Esophagus muscularis mucosa (tissue), 4 donors: Measurements from ENCODE around the gene CRISPLD2. TPM values are rescaled to one million over a fixed set of nuclear protein-coding genes. Genes with fewer than 3 reads are reported as not detected.

Experiments used
- DNase-seq: peaks from one replicate; pipeline ENCODE4 v3.0.0-alpha.2; 2017; ENCODE audit errors: extremely low spot score
- H3K27ac ChIP-seq, 4 donors: fragments of 200-600 bp; sonication (generic); replicated peaks in 1 of 4; 1 replicate in 3 of 4; 2 replicates in 1 of 4; pipeline ENCODE4 v1.5.1; 2016 to 2019; ENCODE audit warnings: mild to moderate bottlenecking in 1 of 4
- H3K27me3 ChIP-seq, 4 donors: fragments of 200-600 bp; sonication (generic); one replicate each; pipeline versions ENCODE4 v1.5.1 to v1.6.0; 2016 to 2019
- H3K36me3 ChIP-seq, 4 donors: fragments of 200-600 bp; sonication (generic); one replicate each; pipeline ENCODE4 v1.5.1; 2016 to 2019
- H3K4me1 ChIP-seq, 4 donors: fragments of 200-600 bp; sonication (generic); one replicate each; pipeline ENCODE4 v1.5.1; 2016 to 2019
- H3K4me3 ChIP-seq, 4 donors: fragments of 200-600 bp; sonication (generic); 1 replicate in 2 of 4; 2 replicates in 2 of 4; pipeline ENCODE4 v1.5.1; 2016 to 2019; ENCODE audit warnings: mild to moderate bottlenecking in 4 of 4, moderate library complexity in 1 of 4
- H3K9me3 ChIP-seq, 4 donors: fragments of 200-600 bp; sonication (generic); 1 replicate in 3 of 4; 2 replicates in 1 of 4; pipeline ENCODE4 v1.5.1; 2016 to 2019
- CTCF ChIP-seq, 3 experiments: fragments of 200-600 bp in 2 of 3; fragments of 450-650 bp in 1 of 3; sonication (generic) in 2 of 3; IDR thresholded peaks; one replicate each; pipeline ENCODE4 v1.5.1; 2017 to 2019; ENCODE audit warnings: antibody characterized with exemption in 3 of 3, mild to moderate bottlenecking in 2 of 3, moderate library complexity in 1 of 3
- EP300 ChIP-seq: sonication (generic); formaldehyde crosslinking; IDR thresholded peaks from one replicate; pipeline ENCODE4 v1.6.1; 2017; ENCODE audit warnings: antibody characterized with exemption
- POLR2A ChIP-seq: fragments of 450-650 bp; IDR thresholded peaks from one replicate; pipeline ENCODE4 v1.6.1; 2017; ENCODE audit warnings: antibody characterized with exemption, moderate library complexity, mild to moderate bottlenecking, low read depth
- POLR2AphosphoS5 ChIP-seq, 2 donors: sonication (generic); formaldehyde crosslinking; IDR thresholded peaks; one replicate each; pipeline ENCODE4 v1.6.1; 2017; ENCODE audit warnings: antibody characterized with exemption in 2 of 2
- WGBS: methylation state at CpG from one replicate; pipeline ENCODE4 v1.1.5; 2018; 5-methylcytosine and 5-hydroxymethylcytosine counted together
- intact Hi-C: fragments of 100-400 bp; cut with DNase I; formaldehyde crosslinking; loops from one replicate; pipeline ENCODE4 v1.15.1; 2023
- total RNA-seq, 4 donors: library from RNA; depleted of rRNA; stranded (reverse); fragments of >200 nt; gene quantifications; one replicate each; pipeline versions ENCODE4 v1.1.0 to v1.2.1, GENCODE V29; 2016

The CRISPLD2 gene
- total RNA-seq, 4 donors from 2014 or later = 230 to 568 (median 289) TPM

DNA sequence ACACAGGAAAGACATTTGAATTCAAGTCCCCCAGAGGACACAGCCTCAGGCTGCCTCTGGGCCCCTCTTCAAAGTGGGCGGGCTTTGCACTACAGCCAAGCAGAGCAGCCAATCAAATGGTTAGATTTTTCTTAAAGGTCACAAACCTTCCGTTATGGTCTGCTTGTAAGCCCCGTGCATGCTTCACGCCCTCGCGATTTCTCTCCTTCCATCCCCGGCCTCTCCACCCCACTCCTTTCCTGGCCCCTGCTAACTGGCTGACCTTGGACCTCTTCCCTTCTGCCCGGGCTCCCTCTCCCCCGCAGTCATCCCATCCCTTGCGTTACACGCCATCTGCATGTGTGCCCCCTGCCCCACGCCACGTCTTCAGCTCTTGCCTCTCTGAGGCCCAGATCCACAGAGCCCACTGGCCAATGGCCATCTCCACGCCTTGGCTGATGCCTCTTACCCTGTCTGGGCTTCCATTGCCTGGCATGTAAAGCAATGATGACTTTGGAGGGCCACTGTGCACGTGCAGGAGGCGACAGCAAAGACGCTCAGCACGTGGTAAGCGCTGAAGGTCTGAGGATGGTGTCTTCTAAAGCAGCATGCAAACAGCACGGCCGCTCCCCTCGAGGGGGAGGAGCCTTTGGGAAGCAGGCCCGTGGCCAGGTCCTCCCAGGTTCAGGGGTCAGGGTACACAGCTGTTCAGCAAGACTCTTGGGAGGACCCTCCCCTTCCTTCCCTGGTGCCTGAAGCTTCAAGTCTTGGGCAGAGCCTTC lies 104.7 kb downstream of the CRISPLD2 start:
- peak overlapping the region in 3 of 4 donors; percentile 49 to 57 (median 54) for H3K27ac ChIP-seq

GRCh38 chr16:84925092-84925772 lies 105.4 kb downstream of the CRISPLD2 start:
- Histone ChIP-seq H3K4me3 (no peak overlapping the region), H3K4me1 (peaks cover 29 to 64% (median 61%) of the 10 kb centered on the region in 4 donors), H3K27ac (peak overlapping the region in 3 of 4 donors; percentile 49 to 57 (median 54)), H3K27me3 (no peaks in the 10 kb centered on the region), H3K9me3 (no peaks in the 10 kb centered on the region), H3K36me3 (no peaks in the 10 kb centered on the region)
- no peak for DNase-seq
- intact Hi-C loops = loop anchor here (2.0 kb wide), 1 partner anchor 28 kb away; no protein-coding TSS in a partner anchor
- TF ChIP-seq EP300 = no peak
- peak; percentile 66 to 83 (median 79) for TF ChIP-seq CTCF (IDR thresholded peaks at IDR 0.05)
- no peak for TF ChIP-seq POLR2A
- no peak for TF ChIP-seq POLR2AphosphoS5 (IDR thresholded peaks at IDR 0.05)
- 86% methylated on average over 4 of the region's 11 CpGs for WGBS

More for the DNA sequence above, 104.7 kb downstream of the CRISPLD2 start:
- TF ChIP-seq EP300 (no peak), POLR2A (no peak)
- H3K4me3 ChIP-seq = no peak overlapping the region
- H3K9me3 ChIP-seq = no peaks in the 10 kb centered on the region
- no peak for DNase-seq
- H3K36me3 ChIP-seq = no peaks in the 10 kb centered on the region
- peaks cover 29 to 64% (median 57%) of the 10 kb centered on the region in 4 donors for H3K4me1 ChIP-seq
- intact Hi-C loops = loop anchor here (2.0 to 5.0 kb wide), 2 partner anchors 28 to 48 kb away; no protein-coding TSS in a partner anchor
- WGBS = 64% methylated on average over 18 of the region's 23 CpGs
- H3K27me3 ChIP-seq = no peaks in the 10 kb centered on the region

- DNase-seq = no peak
- Histone ChIP-seq H3K4me1 (peaks cover 29 to 64% (median 62%) of the 10 kb centered on the region in 4 donors), H3K9me3 (no peaks in the 10 kb centered on the region), H3K27me3 (no peaks in the 10 kb centered on the region), H3K36me3 (no peaks in the 10 kb centered on the region), H3K27ac (no peak overlapping the region), H3K4me3 (no peak overlapping the region)
- peak in 1 of 3 experiments; percentile 5 for TF ChIP-seq CTCF (IDR thresholded peaks at IDR 0.05)
- TF ChIP-seq POLR2A = no peak
- intact Hi-C loops = loop anchor here (2.0 kb wide), 1 partner anchor 27 kb away; no protein-coding TSS in a partner anchor
- 87% methylated on average over 19 of the region's 19 CpGs for WGBS
These were observed 106.1 kb downstream of the CRISPLD2 start for GRCh38 chr16:84925773-84926372.

DNA sequence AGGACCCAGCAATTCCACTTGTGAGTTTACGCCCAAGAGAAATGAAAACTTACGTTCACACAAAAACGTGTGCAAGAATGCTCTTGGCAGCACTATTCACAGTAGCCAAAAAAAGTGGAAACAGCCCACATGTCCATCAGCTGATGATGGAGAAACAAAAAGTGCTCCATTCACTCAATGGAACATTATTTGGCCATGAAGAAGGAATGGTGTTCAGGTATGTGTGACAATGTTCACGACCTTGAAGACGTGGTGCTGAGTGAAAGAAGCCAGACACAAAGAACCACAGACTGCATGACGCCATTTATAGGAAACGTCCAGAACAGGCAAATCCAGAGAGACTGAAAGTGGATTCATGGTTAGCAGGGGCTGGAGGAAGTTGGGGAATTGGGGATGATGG lies 106.7 kb downstream of the CRISPLD2 start:
- Histone ChIP-seq H3K27me3 (no peaks in the 10 kb centered on the region), H3K27ac (no peak overlapping the region), H3K36me3 (no peaks in the 10 kb centered on the region), H3K9me3 (peaks cover 0 to 3% (median 0%) of the 10 kb centered on the region in 4 donors), H3K4me3 (no peak overlapping the region), H3K4me1 (peaks cover 29 to 64% (median 62%) of the 10 kb centered on the region in 4 donors)
- no peak for TF ChIP-seq CTCF (IDR thresholded peaks at IDR 0.05)
- no peak for TF ChIP-seq EP300
- intact Hi-C loops = no loop called here
- no peak for DNase-seq
- WGBS = 45% methylated on average over 7 of the region's 7 CpGs
